Measurements from ENCODE around the gene MKLN1. TPM values are rescaled to one million over a fixed set of nuclear protein-coding genes. Genes with fewer than 3 reads are reported as not detected.

The MKLN1 gene
- total RNA-seq, 1 experiment from 2014 or later = 34.3 TPM

GRCh38 chr7:131369354-131369753 lies 41.7 kb downstream of the MKLN1 start:
- peaks cover 3% of the 10 kb centered on the region; the same call in 1 of the 2 replicates for H3K4me1 ChIP-seq (ENCODE audit: insufficient read depth, low read length)

More at GRCh38 chr7:131369354-131369753, 41.7 kb downstream of the MKLN1 start:
- Histone ChIP-seq H3K23ac (ENCODE audit: insufficient read length, low read depth, low read length) (no peak overlapping the region), H3K9ac (ENCODE audit: extremely low read depth, insufficient read length, low read length) (no peak overlapping the region), H4K20me1 (ENCODE audit: control insufficient read depth, insufficient read depth, insufficient read length) (no peaks in the 10 kb centered on the region), H3K23me2 (ENCODE audit: insufficient read length, low read depth, low read length, poor library complexity, severe bottlenecking) (no peaks in the 10 kb centered on the region), H2AFZ (ENCODE audit: low read length) (no peak overlapping the region), H3K56ac (ENCODE audit: insufficient read length, low read depth, low read length) (no peak overlapping the region), H3T11ph (ENCODE audit: low read length) (no peak overlapping the region), H2BK120ac (ENCODE audit: low read depth, low read length, poor library complexity, severe bottlenecking) (no peak overlapping the region), H3K4ac (ENCODE audit: low read depth, low read length) (no peak overlapping the region), H2AK5ac (ENCODE audit: insufficient read length, low read length) (no peak overlapping the region), H2BK5ac (ENCODE audit: insufficient read length, low read length) (no peak overlapping the region), H3K4me2 (ENCODE audit: insufficient read depth, insufficient read length, low read length) (no peak overlapping the region), H2BK15ac (ENCODE audit: low read depth, low read length) (no peak overlapping the region), H2BK12ac (ENCODE audit: insufficient read length, low read depth, low read length) (no peak overlapping the region), H3K14ac (ENCODE audit: insufficient read depth, low read length) (no peak overlapping the region), H3K79me1 (ENCODE audit: insufficient read depth, low read depth, low read length, poor library complexity, severe bottlenecking) (no peaks in the 10 kb centered on the region), H4K5ac (ENCODE audit: insufficient read length, low read depth, low read length) (no peak overlapping the region), H3K18ac (ENCODE audit: insufficient read length, low read depth, low read length) (no peak overlapping the region), H3K27me3 (ENCODE audit: insufficient read depth, low read length) (no peaks in the 10 kb centered on the region), H3K9me3 (ENCODE audit: control insufficient read depth, low read depth, low read length) (no peaks in the 10 kb centered on the region), H3K79me2 (ENCODE audit: insufficient read depth, low read length) (peaks cover 17% of the 10 kb centered on the region; the same call in 1 of the 2 replicates), H3K27ac (ENCODE audit: insufficient read length, low read depth, low read length) (no peak overlapping the region), H2BK20ac (ENCODE audit: low read depth, low read length, poor library complexity, severe bottlenecking) (no peak overlapping the region), H4K8ac (replicated peaks; ENCODE audit: insufficient read length, low read depth, low read length) (no peak overlapping the region), H4K91ac (ENCODE audit: insufficient read length, low read depth, low read length) (no peak overlapping the region)
- Mint-ChIP-seq H3K36me3 (ENCODE audit: insufficient read depth in 1 of 3, low read depth in 3 of 3) (no peaks in the 10 kb centered on the region), H3K4me3 (no peak overlapping the region), H3K9me3 (no peaks in the 10 kb centered on the region), H3K27me3 (ENCODE audit: low read depth) (no peaks in the 10 kb centered on the region), H3K27ac (no peak overlapping the region), H3K4me1 (peaks cover 53% of the 10 kb centered on the region in 2 experiments)
- no peak for DNase-seq
- no peak for TF ChIP-seq CTCF (conservative IDR thresholded peaks at IDR 0.05)
